Natural killer cell (primary cell): ENCODE data around the gene EPHX1. TPM values are rescaled to one million over a fixed set of nuclear protein-coding genes. Genes with fewer than 3 reads are reported as not detected.
"Not testable (repeated sequence)": the region's sequence is repeated elsewhere in the genome, so short reads cannot be mapped to it uniquely, and the experiment has no call there.

Experiments used
- ATAC-seq, 3 donors: fragments of 150-1000 bp in 2 of 3; fragments of 200-7000 bp in 1 of 3; cut with Tn5 transposase; 1 replicate in 1 of 3; 2 replicates in 2 of 3; pipeline ENCODE4 v1.10.0; 2021; ENCODE audit warnings: mild to moderate bottlenecking in 2 of 3, moderate library complexity in 2 of 3
- DNase-seq, 2 donors: peaks; one replicate each; pipeline versions ENCODE4 v3.0.0 to v3.0.0-alpha.2; 2013 to 2021; ENCODE audit warnings: mixed read lengths in 1 of 2
- H3K27ac ChIP-seq: one replicate; pipeline ENCODE4 v1.5.1; 2013; ENCODE audit warnings: mild to moderate bottlenecking, low read length
- H3K27me3 ChIP-seq: one replicate; pipeline ENCODE4 v1.6.1; 2013; ENCODE audit warnings: low read length; ENCODE audit not compliant: control insufficient read depth, insufficient read depth
- H3K36me3 ChIP-seq: one replicate; pipeline ENCODE4 v1.6.1; 2013; ENCODE audit warnings: low read length; ENCODE audit not compliant: control insufficient read depth, insufficient read depth
- H3K4me1 ChIP-seq: one replicate; pipeline ENCODE4 v1.6.1; 2013; ENCODE audit warnings: low read length; ENCODE audit not compliant: control insufficient read depth, insufficient read depth
- H3K4me3 ChIP-seq: one replicate; pipeline ENCODE4 v1.5.1; 2013; ENCODE audit warnings: low read length
- H3K9me3 ChIP-seq: one replicate; pipeline ENCODE4 v1.6.1; 2013; ENCODE audit warnings: low read length; ENCODE audit not compliant: control insufficient read depth, insufficient read depth
- H3K27ac Mint-ChIP-seq, 2 donors: one replicate each; pipeline ENCODE4 v1.8.0; 2022; ENCODE audit warnings: mild to moderate bottlenecking in 2 of 2, mixed read lengths in 2 of 2, moderate library complexity in 1 of 2
- H3K27me3 Mint-ChIP-seq, 2 donors: one replicate each; pipeline ENCODE4 v1.8.0; 2022; ENCODE audit warnings: low read depth in 2 of 2, mixed read lengths in 2 of 2
- H3K36me3 Mint-ChIP-seq: one replicate; pipeline ENCODE4 v1.8.0; 2022; ENCODE audit warnings: mixed read lengths
- H3K4me1 Mint-ChIP-seq, 2 donors: one replicate each; pipeline ENCODE4 v1.8.0; 2022; ENCODE audit warnings: mixed read lengths in 2 of 2
- H3K4me3 Mint-ChIP-seq: one replicate; pipeline ENCODE4 v1.8.0; 2022; ENCODE audit warnings: mild to moderate bottlenecking, moderate library complexity, mixed read lengths
- H3K9me3 Mint-ChIP-seq, 2 donors: one replicate each; pipeline ENCODE4 v1.8.0; 2022; ENCODE audit warnings: mixed read lengths in 2 of 2
- WGBS: methylation state at CpG from one replicate; pipeline ENCODE4 v1.1.7; 2013; ENCODE audit warnings: missing lambda C conversion rate; ENCODE audit not compliant: insufficient coverage; 5-methylcytosine and 5-hydroxymethylcytosine counted together
- intact Hi-C: fragments of 100-400 bp; cut with micrococcal nuclease; formaldehyde crosslinking; loops from one replicate; pipeline ENCODE4 v1.14.2; 2022
- total RNA-seq, 4 donors: library from RNA; stranded (reverse); fragments of 120-200 nt in 1 of 4; gene quantifications; one replicate each; pipeline versions ENCODE4 v1.2.3 to v1.2.4, GENCODE V29; 2013 to 2022
- TF ChIP-seq, protein P1 (sequence below): fragments of 200-600 bp; IDR thresholded peaks from one replicate; pipeline ENCODE4 v1.8.0; 2022; ENCODE audit warnings: antibody characterized with exemption

EPHX1 gene
- total RNA-seq, 3 donors from 2014 or later (not counting 1 experiment from before 2014, with no cell fraction given): 1.1 to 2.3 (median 1.5) TPM

DNA sequence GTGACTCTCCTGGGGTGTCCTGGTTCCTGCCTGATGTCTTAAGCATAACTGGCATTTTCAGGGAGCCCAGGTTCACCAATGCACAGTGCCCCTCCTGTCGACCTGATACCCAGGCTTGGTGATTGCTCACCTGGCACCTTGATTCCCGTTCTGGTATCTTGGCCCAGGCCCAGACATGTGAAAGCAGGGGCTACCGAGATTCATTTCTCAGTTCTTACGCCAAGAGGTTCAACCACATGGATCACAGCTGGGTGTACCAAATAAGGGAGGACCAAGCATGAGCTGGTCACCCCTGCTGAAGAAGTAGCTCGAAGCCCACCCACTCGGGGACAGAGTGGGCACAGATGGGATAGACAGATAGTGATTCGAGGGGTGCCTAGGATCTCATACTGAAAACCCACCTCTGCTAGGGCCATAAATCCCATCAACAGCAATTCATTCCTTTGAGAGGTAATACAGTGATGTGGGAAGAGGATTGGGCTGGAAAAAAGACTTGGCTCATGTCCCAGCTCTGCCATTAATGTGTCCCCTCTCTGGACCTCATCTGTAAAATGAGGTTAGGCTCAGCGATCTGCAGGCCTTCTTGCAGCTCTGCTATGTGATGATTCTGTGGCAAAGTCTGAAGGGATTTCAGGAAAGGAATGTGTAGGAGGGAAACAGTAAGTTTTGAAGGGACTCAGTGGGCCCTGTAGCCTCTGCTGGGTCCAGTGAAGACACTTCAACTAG lies 2.7 kb downstream of the EPHX1 start:
- intact Hi-C loops: no loop called here

DNA sequence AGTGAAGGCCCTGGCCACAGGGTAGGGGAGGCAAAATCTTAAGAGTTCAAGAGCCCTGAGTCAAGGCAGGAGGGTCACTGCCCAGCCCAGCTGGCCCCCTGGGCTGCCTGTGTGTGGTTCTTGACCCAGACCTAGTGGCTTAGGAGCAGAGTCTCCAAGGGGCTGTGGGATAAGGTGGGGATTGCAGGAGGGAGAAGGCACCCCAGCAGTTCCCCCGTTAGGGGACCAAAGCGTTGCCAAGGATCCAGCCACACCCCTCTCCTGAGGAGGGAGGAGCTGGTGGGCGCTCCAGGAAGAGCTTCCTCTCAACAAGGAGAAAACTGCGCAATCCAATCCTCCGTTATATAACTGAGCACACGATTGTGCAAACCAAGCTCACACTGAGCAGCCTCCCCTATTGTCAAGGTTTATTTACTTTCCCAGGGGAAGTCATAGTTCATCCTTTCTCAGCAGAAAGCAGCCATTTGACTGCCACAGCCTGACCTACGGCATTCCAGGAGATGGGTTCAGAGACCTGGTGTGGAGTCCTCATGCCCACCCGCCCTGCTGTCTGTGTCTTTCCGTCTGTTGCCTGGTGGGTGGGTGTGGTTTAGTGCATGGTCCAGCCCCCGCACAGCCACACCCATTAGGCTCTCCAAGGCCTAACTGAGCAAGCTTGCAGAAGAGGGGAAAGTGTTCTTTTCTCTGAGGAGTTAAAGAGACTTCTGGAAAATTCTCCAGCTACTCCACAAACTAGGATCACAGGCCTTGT lies 3.5 kb downstream of the EPHX1 start:
- ATAC-seq (no peak), DNase-seq (no peak)
- Histone ChIP-seq H3K9me3 (no peaks in the 10 kb centered on the region), H3K4me3 (no peak overlapping the region), H3K4me1 (peaks cover 17% of the 10 kb centered on the region), H3K36me3 (no peaks in the 10 kb centered on the region), H3K27ac (no peak overlapping the region), H3K27me3 (no peaks in the 10 kb centered on the region)
- Mint-ChIP-seq H3K4me3 (no peak overlapping the region), H3K4me1 (peaks cover 13 to 23% of the 10 kb centered on the region in 2 donors), H3K27me3 (peaks cover 6 to 9% of the 10 kb centered on the region in 2 donors), H3K9me3 (no peaks in the 10 kb centered on the region), H3K36me3 (no peaks in the 10 kb centered on the region), H3K27ac (no peak overlapping the region)
- WGBS: 87% methylated on average over 8 of the region's 10 CpGs
- TF ChIP-seq, protein P1, sequence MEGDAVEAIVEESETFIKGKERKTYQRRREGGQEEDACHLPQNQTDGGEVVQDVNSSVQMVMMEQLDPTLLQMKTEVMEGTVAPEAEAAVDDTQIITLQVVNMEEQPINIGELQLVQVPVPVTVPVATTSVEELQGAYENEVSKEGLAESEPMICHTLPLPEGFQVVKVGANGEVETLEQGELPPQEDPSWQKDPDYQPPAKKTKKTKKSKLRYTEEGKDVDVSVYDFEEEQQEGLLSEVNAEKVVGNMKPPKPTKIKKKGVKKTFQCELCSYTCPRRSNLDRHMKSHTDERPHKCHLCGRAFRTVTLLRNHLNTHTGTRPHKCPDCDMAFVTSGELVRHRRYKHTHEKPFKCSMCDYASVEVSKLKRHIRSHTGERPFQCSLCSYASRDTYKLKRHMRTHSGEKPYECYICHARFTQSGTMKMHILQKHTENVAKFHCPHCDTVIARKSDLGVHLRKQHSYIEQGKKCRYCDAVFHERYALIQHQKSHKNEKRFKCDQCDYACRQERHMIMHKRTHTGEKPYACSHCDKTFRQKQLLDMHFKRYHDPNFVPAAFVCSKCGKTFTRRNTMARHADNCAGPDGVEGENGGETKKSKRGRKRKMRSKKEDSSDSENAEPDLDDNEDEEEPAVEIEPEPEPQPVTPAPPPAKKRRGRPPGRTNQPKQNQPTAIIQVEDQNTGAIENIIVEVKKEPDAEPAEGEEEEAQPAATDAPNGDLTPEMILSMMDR: no peak
- intact Hi-C loops: no loop called here

More for the DNA sequence above, 2.7 kb downstream of the EPHX1 start:
- no peak for ATAC-seq
- Histone ChIP-seq H3K4me3 (no peak overlapping the region), H3K4me1 (peaks cover 17% of the 10 kb centered on the region), H3K36me3 (no peaks in the 10 kb centered on the region), H3K9me3 (no peaks in the 10 kb centered on the region), H3K27ac (no peak overlapping the region), H3K27me3 (no peaks in the 10 kb centered on the region)
- no peaks in the 10 kb centered on the region for H3K36me3 Mint-ChIP-seq
- no peak overlapping the region for H3K27ac Mint-ChIP-seq
- H3K4me1 Mint-ChIP-seq: peaks cover 13 to 23% of the 10 kb centered on the region in 2 donors
- peaks cover 11 to 13% of the 10 kb centered on the region in 2 donors for H3K27me3 Mint-ChIP-seq
- TF ChIP-seq, protein P1: no peak
- no peak overlapping the region for H3K4me3 Mint-ChIP-seq
- 91% methylated on average over 7 of the region's 8 CpGs for WGBS
- H3K9me3 Mint-ChIP-seq: no peaks in the 10 kb centered on the region
- DNase-seq: no peak

DNA sequence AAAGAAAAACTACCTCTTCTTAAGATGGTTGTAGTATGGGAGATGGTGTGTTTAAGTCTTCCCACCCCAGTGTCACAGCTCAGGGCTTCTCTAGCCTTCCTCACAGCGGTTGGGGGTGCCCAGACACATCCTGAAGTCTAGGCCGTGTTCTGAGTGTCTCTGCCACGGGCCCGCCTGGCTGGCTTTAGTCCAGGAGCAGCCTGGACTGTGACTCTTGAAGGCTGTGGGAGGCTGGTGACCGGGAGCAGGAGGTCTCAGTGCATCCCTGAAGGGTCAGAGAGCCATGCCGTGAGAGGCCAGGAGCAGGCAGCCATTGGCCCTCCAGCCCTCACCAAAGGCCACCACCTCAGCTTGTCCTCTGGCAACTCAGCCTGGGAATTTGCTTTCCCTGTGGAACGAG lies 4.5 kb downstream of the EPHX1 start:
- Mint-ChIP-seq H3K36me3 (no peaks in the 10 kb centered on the region), H3K4me3 (no peak overlapping the region), H3K9me3 (no peaks in the 10 kb centered on the region), H3K27me3 (peaks cover 0 to 3% of the 10 kb centered on the region in 2 donors), H3K27ac (no peak overlapping the region), H3K4me1 (peaks cover 13 to 16% of the 10 kb centered on the region in 2 donors)
- DNase-seq (no peak), ATAC-seq (no peak)
- no peak overlapping the region for H3K27ac ChIP-seq
- intact Hi-C loops: no loop called here
- H3K27me3 ChIP-seq: no peaks in the 10 kb centered on the region
- WGBS: 93% methylated on average over 7 of the region's 7 CpGs
- TF ChIP-seq, protein P1: no peak
- no peaks in the 10 kb centered on the region for H3K9me3 ChIP-seq
- H3K4me1 ChIP-seq: peaks cover 16% of the 10 kb centered on the region
- no peaks in the 10 kb centered on the region for H3K36me3 ChIP-seq
- H3K4me3 ChIP-seq: no peak overlapping the region

DNA sequence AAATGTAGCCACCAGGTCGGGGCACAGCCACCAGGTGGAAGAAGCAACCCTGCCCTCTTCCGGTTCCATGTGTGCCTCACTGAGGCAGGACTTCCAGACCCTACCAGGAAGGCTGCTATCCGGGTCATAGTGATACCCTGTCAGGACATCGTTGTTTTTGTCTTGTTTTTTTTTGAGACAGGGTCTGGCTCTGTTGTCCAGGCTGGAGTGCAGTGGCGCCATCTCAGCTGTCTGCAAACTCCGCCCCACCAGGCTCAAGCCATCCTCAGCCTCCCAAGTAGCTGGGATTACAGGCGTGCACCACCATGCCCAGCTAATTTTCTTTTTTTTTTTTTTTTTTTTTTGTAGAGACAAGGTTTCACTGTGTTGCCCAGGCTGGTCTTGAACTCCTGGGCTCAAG lies 5.2 kb downstream of the EPHX1 start:
- peaks cover 11% of the 10 kb centered on the region for H3K4me1 ChIP-seq
- H3K36me3 ChIP-seq, ATAC-seq, H3K4me1 Mint-ChIP-seq, H3K4me3 Mint-ChIP-seq, H3K27ac Mint-ChIP-seq, intact Hi-C loops, H3K27me3 ChIP-seq, H3K27me3 Mint-ChIP-seq, H3K27ac ChIP-seq, H3K9me3 ChIP-seq, H3K36me3 Mint-ChIP-seq, H3K4me3 ChIP-seq, DNase-seq, H3K9me3 Mint-ChIP-seq: not testable (repeated sequence)
- 94% methylated on average over 5 of the region's 7 CpGs for WGBS
